ELR (cell line): ENCODE data around the gene DCAF6.

Experiments
- DNase-seq: peaks from one replicate; pipeline ENCODE4 v3.0.0-alpha.2; 2015; ENCODE audit warnings: low read depth

DCAF6 gene

DNA sequence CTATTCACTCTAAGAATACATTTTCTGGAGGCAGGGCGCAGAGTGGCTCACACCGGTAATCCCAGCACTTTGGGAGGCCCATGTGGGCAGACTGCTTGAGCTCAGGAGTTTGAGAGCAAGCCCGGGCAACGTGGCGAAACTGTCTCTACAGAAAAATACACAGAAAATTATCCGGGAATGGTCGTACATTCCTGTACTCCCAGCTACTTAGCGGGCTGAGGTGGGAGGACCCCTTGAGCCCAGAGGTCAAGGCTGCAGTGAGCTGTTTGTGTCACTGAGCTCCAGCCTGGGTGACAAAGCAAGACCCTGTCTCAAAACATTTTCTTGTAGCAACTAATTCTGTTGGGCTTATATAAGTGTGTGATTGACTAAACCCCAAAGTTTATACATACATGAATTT, 169.8 kb downstream of the DCAF6 start:
- DNase-seq, result no peak

- peak; percentile 45 for DNase-seq
Observed at GRCh38 chr1:168110896-168111545, 174.5 kb downstream of the DCAF6 start.

DNA sequence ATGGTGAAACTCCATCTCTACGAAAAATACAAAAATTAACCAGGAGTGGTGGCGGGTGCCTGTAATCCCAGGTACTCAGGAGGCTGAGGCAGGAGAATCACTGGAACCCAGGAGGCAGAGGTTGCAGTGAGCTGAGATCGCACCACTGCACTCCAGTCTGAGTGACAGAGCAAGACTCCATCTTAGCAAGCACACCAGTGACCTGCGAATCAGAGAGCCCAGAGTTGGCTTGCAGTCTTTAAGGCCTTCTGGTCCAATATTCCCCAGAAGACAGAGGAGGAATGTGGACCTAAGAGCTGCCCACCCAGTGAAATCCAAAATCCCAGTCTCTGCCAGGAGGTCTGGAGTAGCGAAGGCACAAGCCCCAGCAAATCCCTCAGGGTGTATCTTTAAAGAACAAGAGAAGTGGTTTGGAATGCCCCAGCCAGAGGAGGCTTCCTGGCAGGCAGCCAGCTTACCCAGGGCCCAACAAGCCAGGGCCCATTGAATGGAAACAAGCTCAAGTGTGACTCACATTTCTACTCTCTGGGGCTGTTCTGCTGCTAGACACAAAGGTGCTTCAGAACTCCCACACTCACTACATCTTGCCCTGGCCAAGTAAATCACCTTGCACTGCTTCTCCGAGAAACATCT, 176.3 kb downstream of the DCAF6 start:
- peak; percentile 68 for DNase-seq

DNA sequence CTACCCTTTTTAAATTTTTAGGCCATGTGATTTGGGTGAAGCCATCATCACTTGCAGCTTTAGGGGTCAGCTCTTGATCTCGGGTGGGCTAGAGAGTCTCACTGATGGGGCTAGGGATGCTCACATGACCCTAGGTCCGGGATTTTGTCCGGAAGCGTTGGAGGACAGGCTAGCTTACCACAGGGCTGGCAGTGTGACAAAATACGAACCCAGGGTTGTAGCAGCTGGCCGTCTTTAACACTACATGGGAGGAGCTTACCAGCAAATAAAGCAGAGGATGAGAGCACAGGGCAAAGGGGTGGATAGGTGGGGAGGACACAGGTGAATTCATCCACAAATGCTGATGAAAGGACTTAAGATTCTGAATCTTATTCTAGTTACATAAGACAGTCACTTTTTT, 178.4 kb downstream of the DCAF6 start:
- DNase-seq, result no peak

GRCh38 chr1:168116327-168116799, 179.9 kb downstream of the DCAF6 start:
- no peak for DNase-seq

DNA sequence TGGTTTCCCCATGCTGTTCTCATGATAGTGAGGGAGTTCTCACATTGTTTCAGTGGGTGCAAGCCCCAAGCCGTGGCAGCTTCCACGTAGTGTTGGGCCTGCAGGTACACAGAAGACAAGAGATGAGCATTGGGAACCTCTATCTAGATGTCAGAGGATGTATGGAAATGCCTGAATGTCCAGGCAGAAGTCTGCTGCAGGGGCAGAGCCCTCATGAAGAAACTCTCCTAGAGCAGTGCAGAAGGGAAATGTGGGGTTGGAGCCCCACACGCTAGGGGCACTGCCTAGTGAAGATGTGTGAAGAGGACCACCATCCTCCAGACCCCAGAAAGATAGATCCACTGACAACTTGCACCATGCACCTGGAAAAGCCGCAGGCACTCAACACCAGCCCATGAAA, 183.3 kb downstream of the DCAF6 start:
- DNase-seq, result no peak

- peak; percentile 32 for DNase-seq
Observed at GRCh38 chr1:168121401-168122011, 185.0 kb downstream of the DCAF6 start.

GRCh38 chr1:168125051-168125450, 188.6 kb downstream of the DCAF6 start:
- DNase-seq, result no peak
